Iris pigment epithelial cell (primary cell): ENCODE measurements around the gene CDT1.

Experiments
- DNase-seq: peaks from one replicate; pipeline ENCODE4 v3.0.0-alpha.2; 2011; ENCODE audit warnings: low read depth

The CDT1 gene

GRCh38 chr16:88805340-88805715, 1.7 kb downstream of the CDT1 start:
- no peak for DNase-seq

- no peak for DNase-seq
These were observed 2.4 kb downstream of the CDT1 start for GRCh38 chr16:88805887-88806393.

- no peak for DNase-seq
These were observed 3.0 kb downstream of the CDT1 start for GRCh38 chr16:88806491-88807111.

GRCh38 chr16:88807142-88807625, 3.6 kb downstream of the CDT1 start:
- DNase-seq: no peak

- no peak for DNase-seq
These were observed 4.3 kb downstream of the CDT1 start for GRCh38 chr16:88807626-88808453.

- DNase-seq: no peak
These were observed 5.6 kb downstream of the CDT1 start for GRCh38 chr16:88809068-88809675.

- DNase-seq: no peak
These were observed 6.1 kb downstream of the CDT1 start for GRCh38 chr16:88809676-88810165.

GRCh38 chr16:88810166-88810911, 6.8 kb downstream of the CDT1 start:
- no peak for DNase-seq

- peak; percentile 80 for DNase-seq
These were observed 7.6 kb downstream of the CDT1 start for GRCh38 chr16:88810912-88811768.

GRCh38 chr16:88811769-88812512, 8.4 kb downstream of the CDT1 start, which contains the start of gene APRT:
TSS of gene APRT (minus strand) at chr16:88811928. CDS start at chr16:88811899, 29 bp downstream.
- DNase-seq: peak; percentile 95

GRCh38 chr16:88812513-88813268, 9.1 kb downstream of the CDT1 start:
- DNase-seq: peak; percentile 35

GRCh38 chr16:88813269-88814143, 9.9 kb downstream of the CDT1 start:
- DNase-seq: no peak

- DNase-seq: no peak
These were observed 10.5 kb downstream of the CDT1 start for GRCh38 chr16:88814144-88814502.

GRCh38 chr16:88815227-88815626, 11.6 kb downstream of the CDT1 start:
- DNase-seq: no peak

GRCh38 chr16:88815901-88816589, 12.5 kb downstream of the CDT1 start:
- no peak for DNase-seq

GRCh38 chr16:88816736-88817535, 13.3 kb downstream of the CDT1 start:
- DNase-seq: no peak
